HPDE6-E6E7 (cell line): ENCODE results near the gene MTMR10.
A peak's percentile ranks its signal among the peaks of the same experiment; 100 is the strongest.

Experiments used
- DNase-seq: peaks from one replicate; pipeline ENCODE4 v3.0.0; 2011; ENCODE audit warnings: missing footprints; ENCODE audit errors: extremely low spot score

The MTMR10 gene

DNA sequence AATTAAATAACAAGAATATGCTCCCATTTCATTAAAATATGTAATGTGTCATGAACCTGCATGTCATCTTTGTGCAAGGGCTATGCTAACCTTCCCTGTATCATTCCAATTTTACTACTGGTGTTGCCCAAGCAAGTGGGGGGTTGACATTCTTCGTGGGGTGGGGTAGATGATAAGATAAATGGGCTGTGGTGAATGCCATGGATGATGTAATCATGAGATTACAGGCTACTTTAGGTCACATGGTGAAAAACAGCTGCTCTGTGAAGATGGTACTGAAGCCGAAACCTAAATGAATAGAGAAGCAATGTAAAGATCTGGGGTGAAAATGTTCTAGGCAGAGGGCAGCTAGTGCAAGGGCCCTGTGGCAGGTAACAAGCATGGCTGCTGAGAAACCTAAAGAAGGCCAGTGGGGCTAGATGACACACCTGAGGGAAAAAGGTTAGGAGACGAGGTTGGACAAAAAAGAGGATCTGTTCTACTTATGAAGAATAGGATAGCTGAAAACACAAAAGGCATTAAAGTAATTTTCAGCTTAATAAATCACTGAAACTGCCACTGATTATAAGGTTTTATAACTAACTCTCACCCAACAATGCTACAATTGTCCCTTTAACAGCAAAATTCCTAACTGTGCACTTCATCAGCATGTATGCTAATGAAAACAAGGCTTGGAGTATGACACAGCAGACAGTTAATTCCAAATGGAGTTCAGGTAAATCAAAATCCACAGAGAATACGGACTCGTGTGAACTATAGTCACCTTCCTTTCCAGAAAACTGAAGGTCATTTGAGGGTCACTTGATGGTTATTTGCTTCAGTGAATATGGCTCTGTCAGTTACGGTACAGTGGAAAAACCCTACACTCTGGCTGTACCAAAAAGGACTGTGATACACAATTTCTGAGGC, 35.0 kb downstream of the MTMR10 start:
- DNase-seq = no peak

DNA sequence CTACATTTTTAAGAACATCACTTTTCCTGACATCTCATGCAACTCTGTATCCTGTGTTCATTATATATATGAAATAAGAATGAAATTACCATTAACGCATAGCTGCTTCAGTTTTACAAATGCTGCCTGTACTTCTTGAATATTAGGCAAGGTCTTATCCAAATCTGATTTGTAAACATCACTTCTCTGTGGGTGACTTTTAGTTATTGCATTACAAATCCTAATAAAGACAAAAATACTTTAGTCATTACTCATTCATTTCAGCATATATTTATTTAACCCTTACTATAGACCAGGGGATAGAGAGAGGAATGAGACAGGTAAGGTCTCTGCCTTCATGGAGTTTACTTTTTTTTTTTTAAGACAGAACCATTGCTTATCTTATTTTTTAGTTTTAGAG, 36.8 kb downstream of the MTMR10 start:
- no peak for DNase-seq

- DNase-seq = peak; percentile 72
Observed at GRCh38 chr15:30953731-30954378, 37.6 kb downstream of the MTMR10 start.

- no peak for DNase-seq
Observed at GRCh38 chr15:30953183-30953582, 38.2 kb downstream of the MTMR10 start.

- DNase-seq = no peak
Observed at GRCh38 chr15:30943654-30944335, 47.6 kb downstream of the MTMR10 start.

GRCh38 chr15:30941520-30941919, 49.9 kb downstream of the MTMR10 start:
- DNase-seq = no peak

DNA sequence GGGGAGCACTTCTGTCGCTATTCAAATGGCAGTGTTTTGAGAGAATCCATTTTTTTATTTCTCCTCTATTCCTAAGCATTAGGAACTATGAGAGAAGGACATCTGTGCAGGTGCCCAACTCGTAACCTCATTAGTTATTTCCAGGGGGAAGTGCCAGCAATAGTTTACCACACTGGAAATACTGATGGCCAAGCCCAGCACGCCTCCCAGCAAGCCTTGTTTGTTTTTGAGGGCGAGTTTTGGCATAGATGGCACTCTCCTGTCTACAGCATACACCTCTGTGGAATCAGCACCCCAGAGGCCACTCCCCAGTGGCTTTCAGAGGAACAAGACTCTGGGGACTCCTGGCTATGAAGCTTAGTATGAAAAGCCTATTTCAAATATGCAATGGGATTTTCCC, 51.1 kb downstream of the MTMR10 start:
- no peak for DNase-seq

DNA sequence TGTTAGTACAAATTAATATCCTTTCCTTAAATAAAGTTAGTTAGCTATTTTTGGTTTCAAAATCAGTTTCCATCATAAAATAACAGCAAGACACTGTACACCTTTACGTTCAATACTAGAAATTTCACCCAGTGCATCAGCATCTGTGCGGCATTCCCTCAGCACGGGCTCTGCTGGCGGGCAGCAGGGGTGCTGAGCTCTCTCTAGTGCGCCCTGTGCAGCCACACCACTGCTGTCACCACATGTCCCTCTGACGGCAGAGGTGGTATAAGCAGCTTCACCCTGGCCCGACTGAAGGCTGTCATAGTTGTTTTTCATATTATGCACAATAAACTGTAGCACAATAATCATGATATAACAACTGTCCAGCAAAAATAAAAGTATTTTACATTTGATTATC, 52.3 kb downstream of the MTMR10 start:
- DNase-seq = no peak

DNA sequence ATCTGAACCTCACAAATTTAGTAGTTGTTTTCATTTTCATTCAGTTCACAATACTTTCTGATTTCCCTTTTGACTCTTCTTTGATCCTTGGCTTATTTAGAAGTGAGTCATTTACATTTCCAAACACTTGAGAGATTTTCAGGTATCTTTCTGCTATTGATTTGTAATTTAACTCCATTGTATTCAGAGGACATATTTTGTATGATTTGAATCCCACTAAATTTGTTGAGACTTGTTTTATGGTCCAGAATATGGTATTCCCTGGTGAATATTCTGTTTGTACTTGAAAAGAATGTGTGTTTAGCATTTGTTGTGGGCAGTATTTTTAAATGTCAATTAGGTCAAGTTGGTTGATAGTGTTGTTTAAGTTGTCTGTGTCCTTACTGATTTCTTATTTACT, 58.1 kb downstream of the MTMR10 start:
- DNase-seq = peak; percentile 26

GRCh38 chr15:30930422-30930821, 61.0 kb downstream of the MTMR10 start:
- DNase-seq = no peak

DNA sequence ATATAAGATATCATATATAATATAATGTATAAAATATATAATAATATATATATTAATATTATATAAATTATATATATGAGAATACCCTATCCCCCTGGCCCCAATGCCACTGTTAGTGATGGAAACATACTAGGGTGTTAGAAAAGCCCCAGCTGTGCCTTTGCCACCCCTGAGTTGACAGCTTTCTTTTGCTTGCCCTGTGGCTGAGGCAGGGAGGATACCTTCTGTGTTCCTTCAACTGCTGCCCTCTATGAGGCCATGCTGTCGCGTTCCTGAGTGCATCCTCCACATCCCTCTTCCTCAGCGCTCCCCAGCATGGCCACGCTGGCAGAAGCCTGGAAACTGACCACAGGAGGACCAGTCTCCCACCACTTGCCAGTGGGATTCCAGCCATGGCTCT, 61.4 kb downstream of the MTMR10 start:
- DNase-seq = no peak

DNA sequence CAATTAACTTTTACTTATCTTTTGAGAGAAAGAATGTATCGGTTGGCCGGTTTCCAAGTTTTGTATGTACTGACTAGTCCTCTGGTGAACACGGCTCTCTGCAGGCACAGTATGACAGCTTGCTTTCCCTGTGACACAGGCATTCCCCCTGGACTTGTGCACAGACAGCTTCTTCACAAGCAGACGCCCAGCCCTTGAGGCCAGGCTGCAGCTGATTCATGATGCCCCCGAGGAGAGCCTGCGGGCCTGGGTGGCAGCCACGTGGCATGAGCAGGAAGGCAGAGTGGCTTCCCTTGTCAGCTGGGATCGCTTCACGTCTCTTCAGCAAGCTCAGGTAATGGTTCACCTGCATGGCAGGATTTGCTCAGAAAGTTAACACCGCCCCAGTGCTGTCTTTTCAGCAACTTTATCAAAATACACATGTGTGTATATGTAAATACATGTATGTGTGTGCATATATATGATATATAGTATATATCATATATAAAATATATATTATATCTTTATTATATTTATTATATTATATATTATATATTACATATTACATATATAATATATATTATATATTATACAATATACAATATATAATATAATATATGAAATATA, 62.3 kb downstream of the MTMR10 start:
- DNase-seq = no peak

DNA sequence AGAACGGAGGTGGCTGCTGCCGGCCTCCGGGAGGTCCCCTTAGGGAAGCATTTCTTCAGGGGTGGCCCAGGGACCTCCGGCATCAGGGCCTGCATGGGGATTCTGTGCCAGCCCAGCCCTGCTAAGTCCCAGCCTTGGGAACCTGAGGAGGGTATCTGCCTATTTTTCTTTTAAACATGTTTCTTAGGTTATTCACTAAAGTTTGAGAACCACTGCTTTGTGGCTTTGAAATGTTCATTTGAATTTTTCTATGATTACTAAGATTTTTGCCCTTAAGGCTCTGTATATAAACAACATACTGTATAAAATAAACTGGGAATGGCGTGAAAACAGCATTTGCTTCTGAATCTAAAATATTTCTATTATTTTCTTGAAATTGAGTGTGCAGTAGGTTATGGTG, 63.4 kb downstream of the MTMR10 start:
- no peak for DNase-seq

DNA sequence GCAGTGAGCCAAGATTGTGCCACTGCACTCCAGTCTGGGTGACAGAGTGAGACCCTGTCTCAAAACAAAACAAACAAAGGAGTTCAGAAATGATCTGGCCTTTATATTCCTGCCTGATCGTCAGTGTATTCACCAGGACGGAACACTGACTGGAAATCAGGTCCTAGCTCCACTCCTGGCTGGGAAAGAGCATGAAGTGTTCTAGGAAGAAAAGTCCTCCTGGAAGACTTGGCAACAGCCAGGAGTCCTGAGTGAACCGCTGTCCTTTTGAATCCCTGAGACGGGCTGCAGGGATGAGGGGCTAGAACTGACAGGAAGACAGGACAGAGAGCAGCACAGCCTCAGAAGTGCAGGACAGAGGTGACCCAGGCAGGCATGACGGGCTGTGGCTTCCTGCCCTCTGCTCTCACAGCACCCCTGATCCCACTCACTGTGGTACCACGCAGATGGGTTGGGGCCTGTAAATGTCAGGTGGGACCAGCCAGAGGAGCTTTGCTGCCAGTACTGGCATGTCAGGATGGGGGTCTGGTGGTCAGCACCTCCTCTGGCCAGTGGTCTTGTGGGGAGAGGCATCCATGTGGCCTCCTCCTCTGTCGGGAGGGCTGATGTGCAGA, 64.2 kb downstream of the MTMR10 start:
- DNase-seq = no peak

DNA sequence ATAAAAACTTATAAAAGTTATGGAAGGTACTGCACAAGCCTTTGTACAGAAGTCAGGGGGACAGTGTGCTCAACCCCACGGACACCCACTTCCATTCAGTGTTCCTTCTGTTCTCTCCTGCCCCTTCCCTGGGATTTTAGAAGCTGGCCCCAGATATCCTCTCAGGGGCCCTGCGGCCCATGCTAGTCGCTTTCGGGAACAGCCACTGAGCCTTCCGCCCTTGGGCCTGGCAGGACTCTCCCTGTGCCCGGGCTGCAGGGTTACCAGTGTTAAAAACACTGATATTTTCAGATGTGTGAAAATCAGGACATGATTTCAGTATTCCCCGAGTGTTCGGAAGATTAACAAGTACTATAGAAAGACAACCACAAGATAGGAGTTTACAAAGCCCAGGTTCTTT, 65.3 kb downstream of the MTMR10 start:
- DNase-seq = no peak

- DNase-seq = no peak
Observed at GRCh38 chr15:30925686-30926085, 65.7 kb downstream of the MTMR10 start.

GRCh38 chr15:30924353-30924752, 67.1 kb downstream of the MTMR10 start:
- DNase-seq = no peak

DNA sequence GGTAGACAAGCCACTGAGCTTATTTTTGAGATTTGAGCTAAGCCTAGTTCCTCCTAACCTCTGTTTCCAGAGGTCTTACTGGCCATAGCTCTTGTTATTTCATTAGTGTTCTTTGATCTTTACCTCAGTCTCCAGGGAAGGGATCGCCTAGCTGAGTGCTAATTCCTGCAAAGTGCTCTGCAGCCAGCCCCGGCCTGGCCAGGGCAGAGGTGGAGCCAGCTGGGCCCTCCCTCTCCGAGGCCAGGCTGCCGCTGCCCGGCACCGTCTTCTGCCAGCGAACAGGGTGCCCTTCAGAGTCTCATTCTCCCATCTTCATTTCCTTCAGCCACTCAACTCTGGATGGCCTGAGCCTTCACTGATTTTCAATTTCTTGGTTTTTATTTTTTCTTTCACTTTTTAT, 68.0 kb downstream of the MTMR10 start:
- no peak for DNase-seq

DNA sequence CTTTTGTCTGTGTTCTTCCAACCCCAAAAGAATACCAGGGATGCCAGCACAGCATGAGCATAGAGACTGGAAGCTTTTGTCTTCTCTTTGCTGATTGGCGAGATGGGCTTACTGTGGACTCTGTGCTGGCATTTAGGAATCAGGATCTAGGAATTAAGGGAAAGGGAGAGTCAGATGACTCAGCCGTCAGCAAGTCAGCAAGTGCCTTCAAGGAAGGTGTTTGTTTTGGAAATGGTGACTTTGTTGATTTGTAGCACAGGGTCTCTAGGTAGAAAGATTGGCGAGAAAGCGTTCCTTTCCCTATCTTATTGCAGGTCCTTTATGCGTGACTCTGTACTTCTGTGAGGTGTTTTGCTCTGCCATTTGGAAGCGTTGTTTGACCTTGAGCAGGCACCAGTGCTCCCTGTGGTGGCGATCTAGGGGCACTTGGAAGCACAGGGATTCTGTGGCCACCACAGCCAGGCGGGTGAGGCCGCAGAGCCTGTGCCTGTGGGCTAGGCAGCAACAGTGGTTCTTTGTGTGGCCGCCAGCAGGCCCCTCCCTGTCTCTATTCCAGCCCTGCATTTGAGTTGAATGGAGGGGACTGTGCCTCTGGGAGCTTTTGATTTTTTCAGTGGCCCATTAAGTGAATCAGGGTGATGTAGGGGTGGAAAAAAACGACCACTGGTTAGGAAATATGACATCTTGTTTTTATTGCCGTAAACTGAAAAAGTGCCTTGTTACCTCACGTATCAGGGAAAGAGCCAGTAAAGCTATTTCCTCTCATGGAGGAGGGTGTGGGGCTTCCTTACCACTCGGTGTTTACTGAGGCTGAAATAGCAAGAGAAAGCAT, 68.7 kb downstream of the MTMR10 start:
- no peak for DNase-seq

DNA sequence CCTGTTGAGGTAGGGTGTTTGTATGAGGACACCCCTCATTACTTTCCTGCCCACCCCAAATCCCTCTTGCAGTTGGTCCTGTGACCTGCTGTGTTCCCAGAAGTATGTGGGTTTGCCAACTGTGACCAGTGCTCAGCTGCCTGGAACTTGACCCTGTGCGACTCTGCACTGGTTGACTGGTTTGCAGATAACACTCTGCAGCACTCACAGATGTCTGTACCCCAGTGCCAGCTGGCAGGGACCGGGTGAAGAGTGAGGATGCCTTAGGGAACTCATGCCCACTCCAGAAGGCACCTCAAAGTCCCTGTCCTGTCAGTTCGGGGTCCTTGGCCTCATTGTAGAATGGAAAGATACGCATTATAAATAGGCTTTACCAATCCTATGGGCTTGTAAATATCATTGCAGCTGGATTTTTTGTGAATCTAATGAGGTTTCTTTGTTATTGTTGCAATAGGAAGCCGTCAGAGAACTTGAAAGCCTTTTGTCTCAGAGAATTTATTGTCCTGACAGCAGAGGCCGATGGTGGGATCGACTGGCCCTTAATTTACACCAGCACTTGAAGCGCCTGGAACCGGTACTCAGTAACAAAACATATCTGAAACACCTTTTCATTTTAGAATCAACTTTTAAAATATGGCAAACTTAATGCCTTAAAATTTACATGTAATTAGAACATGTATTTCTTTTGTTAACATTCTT, 69.5 kb downstream of the MTMR10 start:
- DNase-seq = no peak
